Measurements from ENCODE around the gene TTC32.

The TTC32 gene

DNA sequence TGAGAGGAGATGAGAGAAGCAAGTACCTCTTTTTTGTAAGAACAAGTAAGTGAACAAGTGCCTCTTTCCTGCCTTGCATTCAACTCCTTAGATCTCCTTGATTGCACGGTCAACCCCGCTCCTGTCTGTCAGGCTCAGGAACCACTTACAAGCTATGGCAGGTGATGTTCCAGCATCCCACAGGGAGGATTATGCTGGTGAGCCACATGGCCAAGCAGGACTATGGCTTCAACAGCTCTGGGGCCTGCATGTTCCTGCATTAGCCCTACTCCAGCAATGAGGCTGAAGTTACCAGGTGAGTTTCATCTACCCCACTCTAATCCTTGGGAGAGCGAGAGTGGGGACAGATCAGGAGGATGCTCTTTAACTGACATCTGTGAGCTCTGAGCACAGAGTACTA, 29.5 kb downstream of the TTC32 start:
- Histone ChIP-seq H3K9ac (no peak overlapping the region), H3K4me3 (no peak overlapping the region), H3K27me3 (peaks cover 0 to 22% (median 14%) of the 10 kb centered on the region in 11 experiments; a peak in 14 of 22 replicates), H3K36me3 (no peaks in the 10 kb centered on the region), H3K27ac (no peak overlapping the region), H3K9me3 (replicated peaks in 1 of 11) (no peaks in the 10 kb centered on the region), H3K4me2 (no peak overlapping the region), H3K4me1 (peaks cover 0 to 5% (median 0%) of the 10 kb centered on the region in 10 experiments; a peak in 1 of 20 replicates), H4K20me1 (no peaks in the 10 kb centered on the region)
- TF ChIP-seq Cebpa-rat (IDR thresholded peaks at IDR 0.05) = no peak

GRCh38 chr2:19871836-19872235, 29.9 kb downstream of the TTC32 start:
- Histone ChIP-seq H4K20me1 (no peaks in the 10 kb centered on the region), H3K4me2 (no peak overlapping the region), H3K9me3 (replicated peaks in 1 of 11) (no peaks in the 10 kb centered on the region), H3K4me1 (peaks cover 0 to 5% (median 0%) of the 10 kb centered on the region in 10 experiments; a peak in 1 of 20 replicates), H3K27ac (no peak overlapping the region), H3K9ac (no peak overlapping the region), H3K4me3 (no peak overlapping the region), H3K36me3 (no peaks in the 10 kb centered on the region), H3K27me3 (peaks cover 0 to 22% (median 14%) of the 10 kb centered on the region in 11 experiments; a peak in 14 of 22 replicates)
- no peak for TF ChIP-seq Cebpa-rat (IDR thresholded peaks at IDR 0.05)

DNA sequence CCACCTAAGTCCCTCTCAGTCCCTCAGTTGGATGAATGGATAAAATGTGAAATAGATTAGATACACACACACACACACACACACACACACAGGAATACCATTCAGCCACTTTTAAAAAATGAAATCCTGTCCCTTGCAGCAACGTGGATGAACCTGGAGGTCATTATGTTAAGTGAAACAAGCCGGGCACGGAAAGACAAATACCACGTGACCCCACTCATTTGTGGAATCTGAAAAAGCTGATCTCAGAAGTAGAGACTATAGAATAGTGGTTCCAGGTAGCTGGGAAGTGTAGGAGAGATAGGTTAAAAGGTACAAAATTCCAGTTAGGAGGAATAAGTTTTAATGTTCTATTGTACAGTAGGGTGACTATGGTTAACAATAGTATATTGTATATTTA, 31.0 kb downstream of the TTC32 start:
- H3K4me2 ChIP-seq = no peak overlapping the region
- peaks cover 0 to 22% (median 14%) of the 10 kb centered on the region in 11 experiments; a peak in 14 of 22 replicates for H3K27me3 ChIP-seq
- H3K4me1 ChIP-seq = peaks cover 0 to 5% (median 0%) of the 10 kb centered on the region in 10 experiments; a peak in 1 of 20 replicates
- no peaks in the 10 kb centered on the region for H3K36me3 ChIP-seq
- no peak overlapping the region for H3K9ac ChIP-seq
- TF ChIP-seq Cebpa-rat (IDR thresholded peaks at IDR 0.05) = no peak
- H3K9me3 ChIP-seq (replicated peaks in 1 of 11) = no peaks in the 10 kb centered on the region
- no peak overlapping the region for H3K4me3 ChIP-seq
- H3K27ac ChIP-seq = no peak overlapping the region
- H4K20me1 ChIP-seq = no peaks in the 10 kb centered on the region

- no peaks in the 10 kb centered on the region for H4K20me1 ChIP-seq
- H3K4me1 ChIP-seq = peaks cover 0 to 5% (median 0%) of the 10 kb centered on the region in 10 experiments; a peak in 1 of 20 replicates
- H3K9me3 ChIP-seq (replicated peaks in 1 of 11) = no peaks in the 10 kb centered on the region
- H3K4me2 ChIP-seq = peak overlapping the region; percentile 47 to 68 (median 58); a peak in 21 of 22 replicates
- H3K27me3 ChIP-seq = peaks cover 0 to 22% (median 14%) of the 10 kb centered on the region in 11 experiments; a peak in 14 of 22 replicates
- TF ChIP-seq Cebpa-rat (IDR thresholded peaks at IDR 0.05) = no peak
- peak overlapping the region in 4 of 11 experiments; percentile 32 to 58 (median 40); a peak in 4 of 22 replicates for H3K27ac ChIP-seq
- peak overlapping the region; percentile 25 to 64 (median 44); a peak in 17 of 20 replicates for H3K4me3 ChIP-seq
- H3K9ac ChIP-seq = peak overlapping the region in 10 of 11 experiments; percentile 21 to 64 (median 44); a peak in 15 of 22 replicates
- H3K36me3 ChIP-seq = no peaks in the 10 kb centered on the region
Observed at GRCh38 chr2:19868701-19869580, 32.8 kb downstream of the TTC32 start.

DNA sequence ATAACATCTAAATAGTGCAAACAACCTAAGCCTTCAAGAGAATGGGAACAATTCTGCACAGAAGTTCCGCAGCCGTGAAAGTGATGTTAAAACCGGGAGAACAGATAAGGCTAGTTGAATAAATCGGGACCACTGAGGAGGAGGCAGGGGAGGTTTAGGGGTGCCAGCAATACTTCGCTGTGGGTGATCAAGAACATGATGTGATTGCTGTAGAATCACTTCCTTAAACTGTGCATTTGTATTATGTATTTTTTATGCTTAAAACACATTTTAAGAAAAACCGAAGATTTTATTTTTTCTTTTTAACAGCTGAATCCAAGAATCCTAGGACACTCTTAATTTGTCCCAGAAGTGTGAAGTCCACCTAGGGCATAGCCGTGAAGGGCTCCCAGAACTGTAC, 33.6 kb downstream of the TTC32 start:
- Histone ChIP-seq H4K20me1 (no peaks in the 10 kb centered on the region), H3K27me3 (peaks cover 0 to 22% (median 14%) of the 10 kb centered on the region in 11 experiments; a peak in 14 of 22 replicates), H3K27ac (no peak overlapping the region), H3K9me3 (replicated peaks in 1 of 11) (no peaks in the 10 kb centered on the region), H3K4me3 (peak overlapping the region in 9 of 10 experiments; percentile 35 to 64 (median 45); a peak in 12 of 20 replicates), H3K4me1 (peaks cover 0 to 5% (median 0%) of the 10 kb centered on the region in 10 experiments; a peak in 1 of 20 replicates), H3K36me3 (no peaks in the 10 kb centered on the region), H3K4me2 (peak overlapping the region; percentile 47 to 68 (median 58); a peak in 19 of 22 replicates), H3K9ac (peak overlapping the region in 3 of 11 experiments; percentile 21 to 64 (median 60); a peak in 5 of 22 replicates)
- TF ChIP-seq Cebpa-rat (IDR thresholded peaks at IDR 0.05) = no peak

GRCh38 chr2:19866771-19867170, 35.0 kb downstream of the TTC32 start:
- Histone ChIP-seq H3K4me1 (peaks cover 0 to 5% (median 0%) of the 10 kb centered on the region in 10 experiments; a peak in 1 of 20 replicates), H3K4me2 (no peak overlapping the region), H3K36me3 (no peaks in the 10 kb centered on the region), H3K27me3 (peaks cover 0 to 22% (median 14%) of the 10 kb centered on the region in 11 experiments; a peak in 14 of 22 replicates), H3K9ac (no peak overlapping the region), H3K27ac (no peak overlapping the region), H3K4me3 (no peak overlapping the region), H3K9me3 (replicated peaks in 1 of 11) (no peaks in the 10 kb centered on the region), H4K20me1 (peaks cover 0 to 5% (median 0%) of the 10 kb centered on the region in 11 experiments; a peak in 1 of 22 replicates)
- TF ChIP-seq Cebpa-rat (IDR thresholded peaks at IDR 0.05) = no peak

DNA sequence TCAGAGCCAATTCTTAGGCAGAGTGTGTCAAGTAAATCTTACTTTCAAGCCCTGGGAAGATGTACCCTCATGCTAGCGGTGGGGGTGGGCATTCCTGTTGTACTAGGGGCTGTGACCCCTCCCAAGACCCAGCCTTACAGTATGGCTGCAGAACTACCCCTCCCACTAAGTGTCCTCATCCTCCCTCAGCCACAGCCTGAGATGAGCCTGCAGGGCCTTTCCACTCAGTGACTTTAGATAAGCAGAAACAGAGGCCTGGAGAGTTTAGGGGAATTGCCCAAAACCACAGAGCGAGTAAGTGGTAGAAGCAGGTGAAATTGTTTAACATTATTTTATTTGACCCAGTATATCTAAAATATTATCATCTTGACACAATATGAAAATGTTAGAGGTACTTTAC, 36.6 kb downstream of the TTC32 start:
- no peak overlapping the region for H3K4me2 ChIP-seq
- no peaks in the 10 kb centered on the region for H3K9me3 ChIP-seq (replicated peaks in 1 of 11)
- no peak overlapping the region for H3K9ac ChIP-seq
- H3K4me1 ChIP-seq = peaks cover 0 to 5% (median 0%) of the 10 kb centered on the region in 10 experiments; a peak in 1 of 20 replicates
- no peak overlapping the region for H3K4me3 ChIP-seq
- H3K36me3 ChIP-seq = no peaks in the 10 kb centered on the region
- no peak for TF ChIP-seq Cebpa-rat (IDR thresholded peaks at IDR 0.05)
- no peak overlapping the region for H3K27ac ChIP-seq
- peaks cover 0 to 5% (median 0%) of the 10 kb centered on the region in 11 experiments; a peak in 1 of 22 replicates for H4K20me1 ChIP-seq
- H3K27me3 ChIP-seq = peaks cover 0 to 22% (median 14%) of the 10 kb centered on the region in 11 experiments; a peak in 14 of 22 replicates

DNA sequence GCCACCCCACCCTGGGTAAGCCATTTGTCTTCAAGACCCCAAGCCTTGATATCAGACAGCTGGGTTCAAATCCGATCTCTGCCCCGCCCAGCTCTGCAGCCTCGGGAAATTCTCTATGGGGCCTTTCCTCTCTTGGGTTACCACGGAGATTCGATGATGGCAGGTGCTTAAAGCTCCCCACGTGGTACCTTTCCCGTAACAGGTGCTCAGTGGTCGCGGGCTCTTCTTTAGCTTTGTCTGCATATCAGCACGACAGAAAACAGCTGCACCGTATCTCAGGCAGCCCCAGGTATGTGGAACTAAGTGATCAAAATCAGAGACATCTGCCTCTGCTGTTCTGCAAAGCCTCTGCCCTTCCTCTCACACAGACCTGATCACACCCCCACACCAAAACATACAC, 37.4 kb downstream of the TTC32 start:
- Histone ChIP-seq H3K9ac (no peak overlapping the region), H4K20me1 (peaks cover 0 to 5% (median 0%) of the 10 kb centered on the region in 11 experiments; a peak in 1 of 22 replicates), H3K4me3 (no peak overlapping the region), H3K9me3 (replicated peaks in 1 of 11) (no peaks in the 10 kb centered on the region), H3K36me3 (no peaks in the 10 kb centered on the region), H3K27ac (no peak overlapping the region), H3K27me3 (peaks cover 0 to 17% (median 13%) of the 10 kb centered on the region in 11 experiments; a peak in 14 of 22 replicates), H3K4me2 (no peak overlapping the region), H3K4me1 (peaks cover 0 to 5% (median 0%) of the 10 kb centered on the region in 10 experiments; a peak in 1 of 20 replicates)
- no peak for TF ChIP-seq Cebpa-rat (IDR thresholded peaks at IDR 0.05)
